NCI-H526 treated with DMSO at 0.1 percent for 48 hours (cell line): ENCODE data around the gene SETD3.

Source experiments
- DNase-seq: peaks from one replicate; lab custom pipeline; 2025; lab: John Stamatoyannopoulos, UW

The SETD3 gene

DNA sequence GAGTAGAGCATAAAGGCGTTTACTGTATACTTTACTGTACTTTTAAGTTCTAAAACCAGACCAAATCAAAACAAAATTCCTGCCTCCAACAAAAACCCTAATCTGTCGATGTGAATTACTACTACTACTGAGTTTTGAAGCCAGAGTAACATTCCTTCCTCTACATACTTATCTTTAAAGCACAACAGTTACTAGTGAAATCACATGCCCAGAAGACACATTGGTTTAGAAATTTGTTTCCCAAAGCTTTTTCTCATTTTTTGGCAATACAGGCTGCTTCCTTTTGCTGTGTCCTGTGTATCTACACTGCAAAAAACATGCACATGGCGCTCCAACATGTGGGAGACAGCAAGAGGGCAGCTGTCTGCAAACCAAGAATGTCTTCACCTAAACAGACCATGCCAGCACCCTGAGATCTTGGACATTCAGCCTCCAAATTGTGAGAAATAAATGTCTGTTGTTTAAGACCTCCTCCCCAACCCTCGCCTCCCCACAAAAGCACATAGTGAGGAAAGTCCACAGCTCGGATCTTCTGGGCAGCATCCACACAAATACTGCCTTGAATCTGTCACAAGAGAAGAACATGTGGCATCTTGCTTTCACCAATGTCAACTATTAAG, 21.1 kb downstream of the SETD3 start:
- DNase-seq, result no peak

DNA sequence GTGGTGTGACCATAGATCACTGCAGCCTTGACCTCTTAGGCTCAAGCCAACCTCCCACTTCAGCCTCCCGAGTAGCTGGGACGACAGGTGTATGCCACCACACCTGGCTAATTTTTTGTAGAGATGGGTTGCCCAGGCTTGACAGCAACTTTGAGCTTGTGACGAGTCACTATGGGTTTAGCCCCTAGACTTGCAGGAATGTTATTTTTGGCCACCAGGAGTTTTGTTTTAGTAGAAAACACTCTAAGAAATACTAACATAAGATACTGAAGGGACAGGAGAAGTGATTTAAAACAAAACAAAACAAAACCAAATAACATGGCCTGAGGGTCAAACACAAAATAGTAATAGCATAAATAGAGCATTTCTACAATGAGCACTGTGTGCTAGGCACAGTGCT, 26.4 kb downstream of the SETD3 start:
- no peak for DNase-seq

DNA sequence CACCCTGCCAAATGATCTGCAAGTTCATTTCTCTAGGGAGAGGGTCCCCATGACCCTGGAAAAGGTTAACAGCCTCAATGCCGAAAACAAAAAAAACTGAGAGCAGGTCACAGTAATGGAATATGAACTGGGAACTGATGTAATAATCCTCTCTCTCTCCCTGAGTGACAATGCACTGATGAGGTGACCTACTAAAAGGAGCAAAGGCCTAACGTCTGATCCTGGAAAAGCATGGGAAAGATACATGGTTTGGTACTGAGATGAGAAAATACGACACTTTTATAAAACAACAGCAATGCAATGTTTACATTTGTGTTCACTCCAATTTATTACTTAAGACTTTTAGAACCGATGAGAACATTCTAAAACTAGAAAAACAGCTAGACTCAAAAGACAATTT, 27.7 kb downstream of the SETD3 start:
- DNase-seq, result no peak

DNA sequence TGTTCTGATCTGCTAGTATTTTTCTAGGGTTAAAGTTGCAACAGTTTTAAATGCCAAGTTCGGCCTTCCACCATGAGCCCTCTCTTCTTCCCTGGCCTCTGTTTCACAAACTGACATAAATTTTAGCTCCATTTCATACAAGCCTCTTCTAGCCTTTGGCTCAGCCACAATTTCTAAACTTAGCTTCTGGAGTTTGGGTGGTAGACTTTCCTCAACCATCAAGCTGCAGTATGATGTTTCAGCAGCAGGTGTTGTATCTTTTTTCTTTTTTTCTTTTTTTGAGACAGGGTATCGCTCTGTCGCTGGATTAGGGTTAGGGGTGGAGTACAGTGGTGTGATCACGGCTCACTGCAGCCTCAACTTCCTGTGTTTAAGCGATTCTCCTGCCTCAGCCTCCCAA, 29.4 kb downstream of the SETD3 start:
- no peak for DNase-seq

- DNase-seq, result no peak
Measured at GRCh38 chr14:99450266-99450665, 30.4 kb downstream of the SETD3 start.

DNA sequence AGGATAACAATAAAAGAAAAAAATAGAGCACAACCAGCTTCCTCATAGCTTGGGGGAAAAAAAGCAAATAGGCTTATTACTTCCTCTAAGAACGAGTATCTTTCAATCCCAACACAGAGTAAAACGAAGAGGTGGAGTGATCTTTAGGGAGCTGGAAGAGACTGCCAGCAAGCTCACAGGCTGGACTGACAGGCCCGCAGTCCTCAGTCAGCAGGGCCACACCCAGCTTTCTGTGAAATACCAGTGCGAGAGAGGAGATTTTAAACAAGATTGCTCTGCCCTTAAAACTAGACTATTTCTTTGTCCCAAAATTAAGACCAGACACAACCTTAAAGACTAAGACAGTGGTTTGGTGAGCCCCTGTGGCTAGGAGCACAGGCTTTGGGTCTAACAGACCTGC, 32.9 kb downstream of the SETD3 start:
- no peak for DNase-seq

- DNase-seq, result no peak
Measured at GRCh38 chr14:99445931-99446330, 34.7 kb downstream of the SETD3 start.

DNA sequence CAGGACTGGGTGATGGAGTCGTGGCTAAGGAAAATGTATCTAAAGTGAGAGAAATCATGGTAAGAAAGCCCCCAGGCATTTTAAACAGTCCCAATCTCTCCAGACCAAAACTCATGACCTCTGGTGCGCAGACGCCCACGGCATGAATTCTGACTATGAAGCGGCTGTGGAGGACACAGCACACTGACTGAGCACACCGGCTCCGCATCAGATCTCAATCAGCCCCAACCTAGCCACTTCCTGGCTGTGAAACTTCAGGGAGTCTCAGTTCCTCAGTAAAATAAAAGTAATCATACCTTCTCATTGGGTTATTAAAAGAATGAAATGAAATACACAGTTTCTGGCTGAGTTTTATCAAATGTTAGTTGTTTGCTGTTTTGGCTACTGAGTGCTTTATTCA, 38.7 kb downstream of the SETD3 start:
- DNase-seq, result no peak

- no peak for DNase-seq
Measured at GRCh38 chr14:99441157-99441870, 39.3 kb downstream of the SETD3 start.

- DNase-seq, result no peak
Measured at GRCh38 chr14:99440278-99440677, 40.4 kb downstream of the SETD3 start.

DNA sequence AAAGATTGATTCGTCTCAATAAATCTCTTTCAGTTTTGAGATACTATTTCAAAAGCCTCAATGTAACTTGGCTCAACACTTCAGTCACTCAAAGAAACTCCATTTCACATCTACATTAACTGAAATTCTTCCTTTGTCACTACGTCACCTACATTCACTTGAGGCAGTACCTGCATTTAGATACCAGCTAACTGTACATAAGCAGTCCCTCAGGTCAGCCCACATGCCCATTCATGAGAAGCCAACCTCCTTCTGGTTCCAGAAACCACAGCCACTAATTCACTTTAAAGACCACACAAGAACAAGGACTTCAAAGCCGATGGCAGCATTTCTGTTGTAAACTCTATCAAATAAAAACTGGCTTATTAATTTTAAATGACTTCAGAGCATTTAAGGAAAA, 43.0 kb downstream of the SETD3 start:
- no peak for DNase-seq

DNA sequence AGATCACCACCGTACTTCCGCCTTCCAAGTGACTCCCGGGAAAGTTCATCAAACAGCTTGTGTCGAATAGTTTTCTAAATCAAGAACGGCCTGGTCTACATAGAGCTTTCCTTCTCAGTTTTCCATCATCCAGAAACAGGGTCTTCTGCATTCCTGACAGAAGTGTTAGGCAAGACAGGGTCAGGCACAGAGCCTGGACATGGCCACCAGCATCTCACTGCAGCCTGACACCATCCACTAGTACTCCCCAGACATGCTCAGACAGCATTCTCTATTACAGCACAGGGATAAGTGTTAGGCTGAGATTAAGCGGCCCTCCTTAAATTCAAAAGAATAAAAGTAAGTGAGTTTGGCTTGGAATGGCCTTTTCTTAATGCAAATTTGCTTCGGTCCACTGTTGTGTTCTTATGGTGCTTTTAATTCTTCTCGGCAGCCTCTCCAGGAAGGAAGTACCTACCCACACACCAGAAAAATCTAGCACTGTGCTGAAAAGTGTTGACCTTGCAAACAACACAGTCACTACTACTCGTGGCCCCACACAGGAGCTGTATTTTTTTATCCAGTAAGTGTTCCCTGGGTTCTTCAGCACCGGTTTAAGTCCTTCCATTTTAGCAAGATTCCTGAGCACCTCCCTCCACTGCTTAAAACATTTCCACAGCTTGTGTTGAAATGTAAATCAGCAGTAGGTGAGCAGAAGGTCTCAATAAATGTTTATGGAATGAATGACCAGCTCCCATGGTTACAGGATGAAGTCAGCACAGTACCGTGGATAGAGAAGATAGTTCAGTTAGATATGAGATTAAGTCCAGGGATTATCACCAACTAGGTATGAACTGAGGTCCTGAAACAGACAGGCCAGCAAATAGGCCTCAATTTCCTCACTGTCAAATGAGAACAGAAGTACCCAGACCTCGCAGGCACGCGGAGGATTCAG, 44.1 kb downstream of the SETD3 start:
- DNase-seq, result no peak

- DNase-seq, result no peak
Measured at GRCh38 chr14:99435327-99435726, 45.3 kb downstream of the SETD3 start.

- DNase-seq, result no peak
Measured at GRCh38 chr14:99432485-99432884, 48.2 kb downstream of the SETD3 start.

- no peak for DNase-seq
Measured at GRCh38 chr14:99431986-99432385, 48.7 kb downstream of the SETD3 start.

- no peak for DNase-seq
Measured at GRCh38 chr14:99430491-99430890, 50.2 kb downstream of the SETD3 start.

GRCh38 chr14:99427632-99428300, 52.9 kb downstream of the SETD3 start:
- no peak for DNase-seq

DNA sequence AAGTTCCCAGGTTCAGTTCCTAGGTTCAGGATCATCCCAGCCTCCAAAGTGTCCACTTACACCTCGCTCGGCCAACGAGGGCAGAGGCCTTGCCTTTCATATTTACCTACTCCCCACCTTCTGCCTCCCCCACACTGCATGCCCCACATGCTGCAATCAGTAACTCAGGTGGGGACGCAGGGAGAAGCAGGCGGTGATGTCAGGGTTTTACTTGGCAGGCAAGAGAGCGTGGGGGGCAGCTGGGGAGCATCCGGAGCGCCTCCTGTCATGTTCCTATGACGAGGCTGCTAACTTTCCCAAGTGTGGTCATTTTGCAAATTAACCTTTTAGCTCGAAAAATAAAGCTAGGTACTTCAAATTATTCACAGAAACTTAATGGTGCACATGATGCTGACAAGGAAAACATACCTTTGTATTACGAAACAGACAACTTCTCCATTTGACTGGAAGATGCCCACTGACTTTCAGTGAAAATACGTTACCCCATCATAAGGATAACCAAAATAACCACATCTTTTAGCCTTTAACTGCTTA, 53.8 kb downstream of the SETD3 start:
- no peak for DNase-seq

DNA sequence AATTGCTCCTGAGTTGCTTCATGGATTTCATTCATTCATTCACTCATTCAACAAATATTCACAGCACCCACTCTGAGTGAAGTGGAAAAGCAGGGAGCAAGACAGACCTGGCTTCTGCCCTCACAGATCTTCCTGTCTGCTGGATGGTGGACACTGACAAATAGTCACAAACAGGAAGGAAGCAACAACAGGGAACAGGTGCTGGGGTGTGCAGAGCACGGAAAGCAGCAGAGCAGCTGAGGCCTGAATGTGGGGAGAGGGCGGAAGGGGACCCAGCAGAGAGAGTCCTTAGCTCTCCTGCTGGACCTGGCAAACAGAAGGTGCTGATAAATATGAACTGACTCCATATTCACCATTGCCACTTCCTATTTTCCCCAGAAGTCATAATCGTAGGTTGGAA, 54.4 kb downstream of the SETD3 start:
- DNase-seq, result no peak

DNA sequence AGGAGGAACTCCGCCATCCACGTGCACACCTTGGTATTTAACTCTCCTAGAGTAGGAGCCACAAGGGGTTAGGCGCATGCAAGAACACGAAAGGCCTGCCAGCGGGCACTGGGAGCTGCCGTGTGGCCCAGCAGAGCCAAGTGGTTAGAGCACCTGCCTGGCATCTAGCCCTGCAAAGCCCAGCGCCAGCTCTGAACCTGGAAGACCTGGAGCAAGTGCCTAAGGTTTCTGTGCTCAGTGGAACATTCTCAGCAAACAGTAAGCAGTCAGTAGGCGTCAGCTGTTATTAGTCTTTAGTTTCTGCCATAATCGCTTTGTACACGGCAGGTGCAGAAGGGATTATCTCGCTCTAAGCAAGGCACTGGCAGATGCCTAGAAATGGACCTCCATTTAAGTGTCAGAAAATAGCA, 55.4 kb downstream of the SETD3 start:
- DNase-seq, result no peak

- DNase-seq, result no peak
Measured at GRCh38 chr14:99424306-99424877, 56.3 kb downstream of the SETD3 start.

GRCh38 chr14:99423434-99423833, 57.2 kb downstream of the SETD3 start:
- DNase-seq, result no peak
